ENCODE measurements around the gene KRT9.
"Not testable (repeated sequence)": the region's sequence is repeated elsewhere in the genome, so short reads cannot be mapped to it uniquely, and the experiment has no call there.

The KRT9 gene, protein sequence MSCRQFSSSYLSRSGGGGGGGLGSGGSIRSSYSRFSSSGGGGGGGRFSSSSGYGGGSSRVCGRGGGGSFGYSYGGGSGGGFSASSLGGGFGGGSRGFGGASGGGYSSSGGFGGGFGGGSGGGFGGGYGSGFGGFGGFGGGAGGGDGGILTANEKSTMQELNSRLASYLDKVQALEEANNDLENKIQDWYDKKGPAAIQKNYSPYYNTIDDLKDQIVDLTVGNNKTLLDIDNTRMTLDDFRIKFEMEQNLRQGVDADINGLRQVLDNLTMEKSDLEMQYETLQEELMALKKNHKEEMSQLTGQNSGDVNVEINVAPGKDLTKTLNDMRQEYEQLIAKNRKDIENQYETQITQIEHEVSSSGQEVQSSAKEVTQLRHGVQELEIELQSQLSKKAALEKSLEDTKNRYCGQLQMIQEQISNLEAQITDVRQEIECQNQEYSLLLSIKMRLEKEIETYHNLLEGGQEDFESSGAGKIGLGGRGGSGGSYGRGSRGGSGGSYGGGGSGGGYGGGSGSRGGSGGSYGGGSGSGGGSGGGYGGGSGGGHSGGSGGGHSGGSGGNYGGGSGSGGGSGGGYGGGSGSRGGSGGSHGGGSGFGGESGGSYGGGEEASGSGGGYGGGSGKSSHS

DNA sequence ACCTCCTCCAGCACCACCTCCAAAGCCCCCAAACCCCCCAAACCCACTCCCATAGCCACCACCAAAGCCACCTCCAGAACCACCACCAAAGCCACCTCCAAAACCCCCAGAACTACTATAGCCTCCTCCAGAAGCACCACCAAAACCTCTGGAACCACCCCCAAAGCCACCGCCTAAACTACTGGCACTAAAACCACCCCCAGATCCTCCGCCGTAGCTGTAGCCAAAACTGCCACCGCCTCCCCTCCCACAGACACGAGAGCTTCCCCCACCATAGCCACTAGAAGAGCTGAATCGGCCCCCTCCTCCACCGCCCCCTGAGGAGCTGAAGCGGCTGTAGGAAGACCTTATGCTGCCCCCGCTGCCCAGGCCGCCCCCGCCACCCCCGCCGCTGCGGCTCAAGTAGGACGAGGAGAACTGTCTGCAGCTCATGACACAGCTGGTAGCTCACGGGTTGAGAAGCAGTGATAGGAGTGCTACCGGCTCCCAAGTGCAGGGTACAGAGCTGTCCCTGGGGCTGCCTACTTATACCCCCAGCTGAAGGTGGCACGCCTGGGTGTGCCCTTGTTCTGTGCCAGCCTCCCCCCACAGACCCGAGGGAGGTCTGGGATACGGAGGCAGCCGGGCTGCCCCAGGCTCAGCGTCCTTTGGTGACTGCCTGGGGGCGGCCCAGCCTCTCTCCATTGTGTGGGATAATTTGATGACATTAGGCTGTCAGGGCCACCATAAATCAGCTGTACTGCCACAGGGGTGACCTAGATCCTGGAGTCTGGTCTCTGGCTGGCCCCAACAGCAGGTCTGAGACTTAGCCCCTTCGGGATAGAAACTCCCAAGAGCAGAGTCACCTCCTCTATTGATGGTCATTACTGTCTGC is at the start of gene KRT9:
Gene KRT9 (minus strand): TSS at position 499 of the 874 bp plus-strand sequence. CDS start 67 bp downstream, at position 432.
- DNase-seq: peak; percentile 75

DNA sequence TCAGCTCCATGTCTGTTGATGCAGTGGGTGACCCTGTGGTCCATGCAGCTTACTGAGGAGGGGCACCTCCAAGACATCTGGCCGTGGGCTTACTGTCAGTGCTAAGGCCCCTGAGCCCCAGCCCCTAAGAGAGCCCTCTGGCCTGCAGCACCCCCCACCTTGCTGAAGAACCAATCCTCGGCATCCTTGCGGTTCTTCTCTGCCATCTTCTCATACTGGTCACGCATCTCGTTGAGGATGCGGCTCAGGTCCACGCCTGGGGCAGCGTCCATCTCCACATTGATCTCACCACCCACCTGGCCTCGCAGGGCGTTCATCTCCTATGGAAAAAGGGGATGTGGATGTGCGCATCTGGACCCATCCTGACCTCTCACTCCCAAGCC is 49.6 kb upstream of the KRT9 start:
- not testable (repeated sequence) for DNase-seq

DNA sequence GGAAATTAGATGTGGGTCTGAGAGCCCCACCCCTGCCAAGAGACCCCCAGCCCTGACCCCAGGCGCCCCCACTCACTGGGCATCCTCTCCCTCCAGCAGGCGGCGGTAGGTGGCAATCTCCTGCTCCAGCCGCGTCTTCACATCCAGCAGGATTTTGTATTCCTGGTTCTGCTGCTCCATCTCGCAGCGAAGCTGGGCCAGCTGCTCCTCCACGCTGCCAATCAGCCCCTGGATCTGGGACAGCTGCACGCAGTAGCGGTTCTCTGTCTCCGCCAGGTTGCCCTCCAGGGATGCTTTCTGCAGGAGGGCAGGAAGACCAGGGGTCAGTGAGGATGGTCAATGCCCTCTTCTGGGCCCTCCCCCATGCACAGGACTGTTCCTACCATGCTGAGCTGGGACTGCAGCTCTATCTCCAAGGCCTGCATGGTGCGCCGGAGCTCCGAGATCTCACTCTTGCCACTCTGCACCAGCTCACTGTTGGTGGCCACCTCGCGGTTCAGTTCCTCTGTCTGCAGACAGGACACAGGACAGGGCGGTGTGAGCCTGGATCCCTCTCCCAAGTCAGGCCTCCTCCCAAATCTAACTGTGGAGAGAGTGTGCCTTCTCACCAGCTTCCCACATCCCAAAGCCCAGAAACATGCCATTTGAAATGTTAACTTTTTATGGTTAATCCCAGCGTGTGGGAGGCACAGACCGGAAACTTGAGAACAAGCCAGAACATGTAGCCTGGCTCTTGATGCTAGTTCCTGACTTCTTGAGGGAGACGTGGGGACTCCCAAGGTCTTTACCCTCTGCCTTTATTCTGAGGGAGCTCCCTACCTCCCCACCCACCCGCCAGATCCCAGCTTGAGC is 49.0 kb upstream of the KRT9 start:
- peak; percentile 59 for DNase-seq

DNA sequence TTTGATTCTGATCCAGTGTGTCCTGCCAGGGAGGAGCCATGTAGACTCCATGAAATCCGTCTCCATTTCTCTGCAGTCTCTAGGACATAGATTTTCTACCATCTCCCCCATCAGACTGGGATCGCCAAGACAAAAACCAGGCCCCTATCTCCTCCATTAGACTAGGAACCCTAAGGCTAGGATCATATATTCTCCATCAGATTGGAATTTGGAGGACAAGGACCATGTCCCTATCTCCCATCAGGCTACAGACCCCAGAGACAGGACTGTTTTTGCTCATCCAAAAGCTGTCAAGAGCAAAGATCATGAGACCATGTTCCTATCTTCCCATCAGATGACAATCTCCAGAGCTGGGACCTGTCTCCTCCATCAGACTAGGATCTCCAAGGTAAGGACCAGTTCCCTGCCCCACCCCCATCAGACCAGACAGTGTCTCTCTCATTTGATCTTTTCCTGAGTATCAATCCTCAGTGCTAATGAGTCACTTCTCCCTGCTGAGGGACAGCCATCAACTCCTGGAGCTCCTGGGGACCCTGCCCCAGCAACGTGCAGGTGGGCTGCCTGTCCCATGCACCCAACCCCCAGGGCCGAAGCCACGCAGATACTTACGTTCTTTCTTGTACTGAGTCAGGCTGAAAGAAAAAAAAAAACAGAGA is 48.2 kb upstream of the KRT9 start:
- peak; percentile 69 for DNase-seq

DNA sequence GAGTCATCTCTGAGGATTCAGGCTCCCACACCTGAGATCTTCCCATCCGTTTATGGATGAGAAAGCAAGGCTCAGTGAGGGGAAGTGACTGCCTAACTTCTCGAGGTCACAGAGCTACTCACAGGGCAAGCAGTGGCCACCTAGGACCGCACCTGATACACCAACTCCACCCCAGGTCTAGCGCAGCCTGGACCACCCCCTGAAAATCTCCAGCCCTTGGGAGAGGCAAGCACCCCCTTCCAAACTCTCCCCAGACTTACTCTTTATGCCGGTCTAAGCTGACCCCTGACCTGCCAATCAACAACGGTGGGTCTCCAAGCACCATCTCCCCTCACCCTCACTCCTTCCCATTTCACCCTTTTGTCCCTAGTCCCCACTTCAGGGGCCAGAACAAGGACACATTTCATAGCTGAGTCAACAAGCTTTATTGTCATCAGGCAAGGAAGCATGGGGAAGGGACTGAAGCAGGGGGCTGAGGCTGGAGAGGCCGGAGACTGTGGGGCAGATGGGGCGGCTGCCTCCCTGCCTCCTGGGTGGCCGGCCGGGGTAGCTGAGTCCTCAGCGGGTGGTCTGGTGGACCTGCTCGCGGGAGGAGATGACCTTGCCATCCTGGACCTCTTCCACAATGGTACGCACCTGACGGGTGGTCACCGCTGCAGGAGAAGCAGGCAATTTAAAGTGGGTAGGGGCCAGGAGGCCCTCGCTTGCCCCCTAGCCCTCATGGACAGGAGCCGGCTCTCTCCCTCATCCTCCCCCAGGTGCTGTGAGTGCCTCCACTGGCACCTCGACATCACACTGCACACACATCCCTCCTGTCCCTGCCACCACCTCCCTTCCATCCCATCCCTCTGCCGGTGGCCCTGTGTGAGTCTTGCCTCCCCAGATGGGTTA is 47.4 kb upstream of the KRT9 start:
- peak; percentile 65 for DNase-seq

DNA sequence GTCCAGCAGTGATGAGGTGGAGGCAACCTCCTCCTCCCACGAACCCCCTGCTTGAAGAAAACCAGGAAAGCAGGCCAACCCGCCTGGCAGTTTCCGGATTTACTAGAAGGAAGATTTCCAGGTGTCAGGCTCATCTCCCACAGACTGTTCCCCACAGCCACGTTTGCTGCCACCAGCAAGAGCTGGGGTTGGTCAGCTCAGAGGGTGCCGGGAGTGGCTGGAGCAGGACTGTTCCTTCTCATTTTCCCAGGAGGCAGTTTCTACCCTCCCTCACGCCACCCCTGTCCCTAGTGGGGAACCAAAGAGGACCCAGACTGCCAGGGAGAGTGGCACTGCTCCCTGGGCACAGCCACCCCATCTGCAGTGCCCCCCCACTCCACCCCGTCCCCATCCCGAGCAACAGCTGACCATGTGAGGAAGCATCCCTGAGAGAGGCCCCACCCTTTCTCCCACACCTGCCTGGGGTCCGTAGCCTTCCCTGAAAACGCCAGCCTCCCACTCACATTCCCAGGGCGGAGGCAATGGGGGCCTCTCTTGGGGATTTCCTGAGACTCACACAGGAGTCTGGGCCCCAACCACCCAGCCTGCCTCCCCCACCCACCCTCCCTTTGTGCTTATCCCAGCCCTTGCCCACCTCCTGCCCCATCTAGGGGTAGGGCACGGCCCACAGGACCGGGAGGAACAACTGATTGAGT is 46.6 kb upstream of the KRT9 start:
- DNase-seq: peak; percentile 66

DNA sequence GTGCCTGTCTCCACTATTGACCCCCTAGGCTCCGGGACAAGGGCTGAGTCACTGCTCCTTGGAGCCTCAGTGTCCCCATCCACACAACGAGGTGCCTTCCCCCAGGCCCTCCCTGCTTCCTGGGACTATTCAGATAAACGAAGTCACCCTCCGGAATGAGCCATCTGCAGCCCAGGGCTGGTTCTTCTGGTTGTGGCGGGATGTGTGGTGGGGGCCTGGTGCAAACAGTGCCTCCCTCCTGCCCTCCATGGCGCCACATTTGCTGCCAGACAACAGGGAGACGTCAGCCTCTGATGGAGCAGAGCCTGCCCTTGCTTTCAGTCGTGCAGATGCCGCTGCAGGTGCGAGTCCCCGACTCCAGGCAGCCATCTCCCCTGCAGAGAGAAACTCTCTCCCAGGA is 45.8 kb upstream of the KRT9 start:
- DNase-seq: peak; percentile 71

DNA sequence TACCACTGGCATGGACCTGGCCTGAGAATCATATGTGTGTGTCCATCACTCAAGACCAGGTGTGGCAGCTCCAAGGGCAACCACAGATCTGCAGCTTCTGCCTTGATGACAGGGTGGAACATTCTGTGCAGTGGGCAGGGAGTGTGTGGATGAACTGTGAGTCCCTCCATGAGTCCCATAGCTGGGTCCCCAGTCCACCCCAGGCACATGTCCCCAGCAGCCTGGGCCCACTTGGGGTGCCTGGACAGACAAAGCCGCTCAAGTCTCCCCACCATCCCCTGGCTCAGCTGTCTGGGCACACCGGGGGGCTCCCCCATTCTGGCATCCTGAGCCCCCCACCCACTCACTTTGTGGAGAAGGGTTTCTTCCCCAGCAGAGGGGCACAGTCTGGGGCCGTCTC is 45.3 kb upstream of the KRT9 start:
- peak; percentile 51 for DNase-seq

DNA sequence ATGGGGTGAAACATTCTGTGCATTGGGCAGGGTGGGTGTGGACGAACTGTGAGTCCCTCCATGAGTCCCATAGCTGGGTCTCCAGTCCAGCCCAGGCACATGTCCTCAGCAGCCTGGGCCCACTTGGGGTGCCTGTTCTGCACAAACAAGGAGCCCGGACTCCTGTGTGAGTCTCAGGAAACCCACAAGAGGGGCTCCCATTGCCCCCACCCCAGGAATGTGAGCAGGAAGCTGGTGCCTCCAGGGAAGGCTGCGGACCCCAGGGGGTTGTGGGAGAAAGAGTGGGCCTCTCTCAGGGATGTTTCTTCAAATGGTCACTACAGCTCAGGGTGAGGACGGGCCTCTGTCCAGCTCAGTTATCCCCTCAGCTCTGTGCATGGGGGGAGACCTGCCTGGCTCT is 44.6 kb upstream of the KRT9 start:
- DNase-seq: peak; percentile 52

DNA sequence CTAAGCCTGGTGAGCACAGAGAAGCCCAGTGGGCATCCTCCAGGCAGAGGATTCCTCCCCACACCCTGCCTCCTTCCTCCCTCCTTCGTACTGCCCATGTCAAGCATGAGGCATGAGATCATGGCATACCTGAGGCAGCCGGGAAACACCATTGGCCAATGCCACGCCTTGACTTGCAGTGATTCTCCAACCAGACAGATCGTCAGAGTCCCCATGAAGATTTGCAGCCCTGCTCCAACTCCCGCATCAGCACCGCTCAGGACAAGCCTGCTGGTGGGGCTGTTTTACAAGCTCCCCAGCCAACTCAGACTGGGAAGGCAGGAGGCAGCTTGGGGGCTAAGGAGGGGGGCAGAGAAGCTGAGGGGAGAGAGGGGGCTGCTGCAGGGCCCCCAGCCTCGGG is 43.6 kb upstream of the KRT9 start:
- DNase-seq: peak; percentile 96

DNA sequence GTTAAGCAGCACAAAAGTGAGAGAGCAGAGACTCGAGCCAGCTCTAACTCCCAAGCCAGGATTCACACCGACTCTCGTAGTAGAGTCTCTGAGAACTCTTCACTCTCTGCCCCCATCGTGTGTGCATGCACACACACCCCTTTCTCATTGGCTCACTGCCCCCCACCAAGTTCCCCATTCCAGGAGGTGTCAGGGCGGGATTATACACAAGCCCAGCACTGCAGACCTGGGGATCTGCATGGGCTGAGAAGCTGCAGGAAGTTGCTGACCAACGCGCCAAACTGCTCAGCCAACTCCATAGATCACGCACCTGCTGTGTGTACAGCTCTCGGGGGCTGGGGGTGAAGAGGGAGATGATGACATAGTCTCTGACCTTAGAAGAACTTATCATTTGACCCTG is 42.9 kb upstream of the KRT9 start:
- peak; percentile 48 for DNase-seq

DNA sequence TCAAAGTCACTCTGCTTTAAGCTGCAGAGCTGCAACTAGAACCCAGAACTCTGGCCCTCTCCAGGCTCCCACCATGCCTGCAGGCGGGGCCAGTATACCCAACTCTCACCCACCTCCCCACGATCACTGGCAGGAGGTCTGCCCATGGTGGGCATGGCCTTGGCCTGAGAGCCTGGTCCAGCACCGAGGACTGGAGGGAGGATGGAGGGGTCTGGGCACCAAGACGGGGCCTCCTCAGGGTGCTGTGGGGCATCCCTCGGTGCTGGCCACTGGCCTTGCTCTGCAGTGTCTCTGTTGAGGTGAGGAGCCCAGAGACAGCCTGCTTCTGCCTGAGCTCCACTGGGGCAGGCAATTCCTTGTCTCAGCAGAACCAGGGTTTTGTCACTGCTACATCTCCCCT is 42.2 kb upstream of the KRT9 start:
- DNase-seq: peak; percentile 53

DNA sequence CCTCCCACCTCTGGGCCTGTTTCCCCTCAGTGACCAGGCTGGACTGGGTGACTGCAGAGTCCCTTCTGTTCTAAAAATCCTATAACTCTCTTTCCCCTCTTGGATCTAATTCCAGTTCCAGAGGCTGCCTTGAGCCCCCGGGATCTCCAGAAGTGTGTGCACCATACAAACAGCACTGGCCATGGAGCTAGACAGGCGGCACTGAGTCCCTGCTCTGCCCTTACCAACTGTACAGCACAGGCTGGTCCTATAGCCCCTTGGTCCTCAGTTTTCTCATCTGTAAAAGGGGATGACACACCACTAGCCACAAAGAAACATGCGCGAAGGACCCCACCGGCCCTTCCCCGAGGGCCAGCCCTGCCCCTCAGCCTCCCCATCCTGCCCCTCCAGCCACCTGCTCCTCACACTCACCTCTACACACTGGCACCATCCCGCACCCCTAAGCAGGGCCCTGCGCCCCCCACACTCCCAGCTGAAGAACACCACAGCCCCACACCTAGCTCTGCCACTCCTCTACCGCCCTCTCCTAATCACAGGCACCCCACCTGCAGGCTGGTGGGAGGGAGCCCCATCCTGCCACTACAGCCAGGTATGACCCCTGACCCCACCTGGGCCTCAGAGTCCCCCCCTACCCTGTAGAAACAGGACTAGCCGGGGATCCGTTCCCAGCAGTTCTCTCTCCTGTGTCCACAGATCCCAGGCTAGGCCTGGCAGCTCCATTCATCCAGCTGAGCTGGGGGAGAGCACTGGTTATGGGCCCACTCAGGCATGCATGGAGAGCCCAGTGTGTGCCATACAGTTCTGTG is 41.6 kb upstream of the KRT9 start:
- DNase-seq: peak; percentile 53

DNA sequence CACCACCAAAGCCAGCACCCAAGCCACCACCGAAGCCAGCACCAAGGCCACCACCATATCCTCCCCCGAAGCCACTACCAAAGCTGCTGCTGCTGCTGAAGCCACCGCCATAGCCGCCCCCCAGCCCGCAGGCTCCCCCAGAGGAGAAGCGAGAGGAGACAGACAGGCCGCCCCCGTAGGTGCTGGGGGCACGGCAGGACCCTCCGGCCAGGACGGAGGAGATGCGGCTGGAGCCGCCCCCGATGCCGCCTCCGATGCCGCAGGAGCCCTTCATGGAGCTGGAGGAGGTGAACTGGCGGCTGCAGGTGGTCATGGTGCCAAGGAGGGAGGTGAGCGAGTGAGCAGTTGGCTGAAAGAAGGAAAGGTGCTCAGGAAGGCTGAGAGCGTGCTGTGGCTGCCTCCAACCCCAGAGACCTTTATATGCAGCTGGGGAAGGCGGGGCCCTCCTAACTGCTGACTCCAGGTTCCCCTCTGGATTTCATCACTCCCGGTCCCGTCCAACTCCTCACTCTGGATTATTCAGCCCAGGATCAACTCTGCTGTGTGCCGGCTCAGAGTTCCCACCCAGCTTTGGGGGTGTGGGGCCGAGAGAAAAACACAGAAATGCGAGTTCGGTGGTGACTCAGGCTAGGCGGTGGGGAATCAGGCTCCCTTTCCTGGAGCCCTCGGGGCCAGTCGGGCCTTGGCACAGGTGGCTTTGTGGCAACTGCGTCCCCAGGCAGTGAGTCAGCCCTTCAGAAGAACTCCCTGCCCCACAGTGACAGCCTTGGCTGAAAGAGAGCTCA is 40.7 kb upstream of the KRT9 start, which contains the start of gene KRT16:
Gene KRT16 (minus strand): TSS at position 392 of the 785 bp plus-strand sequence. CDS start 79 bp downstream, at position 313.
- DNase-seq: peak; percentile 79

DNA sequence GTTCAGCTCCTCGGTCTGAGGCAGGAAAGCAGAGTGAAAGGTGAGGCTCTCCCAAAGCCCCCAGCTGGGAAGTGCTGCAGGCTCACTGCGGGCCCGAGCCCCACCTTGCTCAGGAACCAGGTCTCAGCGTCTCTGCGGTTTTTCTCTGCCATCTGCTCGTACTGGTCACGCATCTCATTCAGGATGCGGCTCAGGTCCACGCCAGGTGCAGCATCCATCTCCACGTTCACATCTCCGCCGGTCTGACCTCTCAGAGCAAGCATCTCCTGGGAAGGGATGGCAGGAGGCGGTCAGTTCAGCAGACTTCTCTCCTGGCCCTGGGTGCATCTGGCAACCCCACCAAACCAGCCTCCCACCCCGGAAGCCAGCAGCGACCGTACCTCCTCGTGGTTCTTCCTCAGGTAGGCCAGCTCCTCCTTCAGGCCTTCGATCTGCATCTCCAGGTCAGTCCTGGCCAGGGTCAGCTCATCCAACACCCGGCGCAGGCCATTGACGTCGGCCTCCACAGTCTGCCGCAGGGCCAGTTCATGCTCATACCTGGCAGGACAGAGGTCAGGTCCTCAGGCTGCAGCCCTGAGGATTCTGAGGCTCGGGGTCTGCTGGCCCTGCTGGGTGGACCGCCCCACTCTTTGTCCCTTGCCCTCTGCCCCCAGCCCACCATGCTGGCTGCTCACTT is 39.2 kb upstream of the KRT9 start:
- DNase-seq: peak; percentile 50

DNA sequence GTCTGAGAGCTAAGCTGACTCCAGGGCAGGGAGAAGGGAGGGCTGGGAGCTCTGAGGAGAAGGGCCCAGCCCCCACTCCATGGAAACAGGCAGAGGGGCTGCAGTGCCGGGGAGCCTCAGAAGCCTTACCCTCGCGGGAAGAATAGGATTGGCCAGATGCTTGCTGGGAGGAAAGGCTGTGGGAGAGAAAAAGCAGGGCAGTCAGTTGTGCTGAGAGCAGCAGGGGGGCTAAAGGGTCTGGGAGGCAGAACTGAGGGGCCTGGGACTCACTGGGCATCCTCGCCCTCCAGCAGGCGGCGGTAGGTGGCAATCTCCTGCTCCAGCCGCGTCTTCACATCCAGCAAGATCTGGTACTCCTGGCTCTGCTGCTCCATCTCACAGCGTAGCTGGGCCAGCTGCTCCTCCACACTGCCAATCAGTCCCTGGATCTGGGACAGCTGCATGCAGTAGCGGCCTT is 38.2 kb upstream of the KRT9 start:
- peak; percentile 85 for DNase-seq

DNA sequence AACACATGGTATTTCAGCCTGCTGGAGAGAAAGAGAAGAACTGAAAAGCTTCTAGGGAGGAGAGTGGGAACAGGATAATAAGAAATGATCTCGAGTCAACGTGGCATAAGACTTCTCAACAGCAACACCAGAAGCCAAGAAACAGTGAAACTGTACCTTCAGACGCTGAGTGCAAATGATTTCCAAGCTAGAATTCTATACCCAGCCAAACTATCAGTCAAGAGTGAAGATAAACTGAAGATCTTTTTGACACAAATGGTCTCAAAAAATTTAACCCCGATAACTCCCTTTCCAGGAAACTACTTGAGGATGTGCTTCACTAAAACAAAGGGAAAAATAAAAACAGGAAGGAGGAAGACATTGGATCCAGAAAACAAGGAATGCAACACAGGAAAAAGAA is 35.1 kb upstream of the KRT9 start:
- DNase-seq: not testable (repeated sequence)

DNA sequence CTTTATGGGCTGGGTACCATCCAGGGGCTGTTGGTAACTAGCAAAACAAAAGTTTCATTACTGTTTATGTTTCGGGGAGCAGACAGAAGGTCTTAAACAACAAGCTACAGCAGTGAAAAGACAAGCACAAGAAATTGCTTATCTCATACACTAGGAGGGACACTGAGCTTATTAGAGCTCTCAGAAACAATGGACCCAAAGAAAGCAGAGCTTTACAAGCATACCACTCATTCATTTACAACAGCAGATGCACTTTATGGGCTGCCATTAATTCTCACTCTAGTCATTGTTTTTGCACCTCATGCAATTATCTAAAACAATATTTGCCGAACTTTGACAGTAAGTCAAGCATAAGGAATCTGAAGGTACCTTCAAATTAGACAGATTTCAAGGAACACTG is 30.7 kb upstream of the KRT9 start:
- no peak for DNase-seq

Measured in islet precursor cell (in vitro differentiated cells).